ENCODE data around the gene CACNA1H.
"Not testable (repeated sequence)": the region's sequence is repeated elsewhere in the genome, so short reads cannot be mapped to it uniquely, and the experiment has no call there.

- not testable (repeated sequence) for TF ChIP-seq CTCF, POLR2AphosphoS5 (IDR thresholded peaks at IDR 0.05)
Observed at GRCh38 chr16:1226692-1227091, 73.8 kb downstream of the CACNA1H start.
